Endodermal cell (in vitro differentiated cells): ENCODE data around the gene TOM1L1. TPM values are rescaled to one million over a fixed set of nuclear protein-coding genes. Genes with fewer than 3 reads are reported as not detected.

ENCODE experiments used
- DNase-seq: peaks from one replicate; pipeline ENCODE4 v3.0.0-alpha.2; 2017
- H3K27ac ChIP-seq: 2 replicates; pipeline ENCODE4 v1.5.1; 2013; ENCODE audit warnings: mild to moderate bottlenecking, low read depth, low read length, moderate library complexity
- H3K27me3 ChIP-seq: 2 replicates; pipeline ENCODE4 v1.6.1; 2013; ENCODE audit warnings: mild to moderate bottlenecking, low read length, moderate library complexity; ENCODE audit not compliant: insufficient read depth, control insufficient read depth, poor library complexity, severe bottlenecking
- H3K36me3 ChIP-seq: 2 replicates; pipeline ENCODE4 v1.7.0; 2013; ENCODE audit warnings: mild to moderate bottlenecking, low read length, moderate library complexity; ENCODE audit not compliant: control insufficient read depth, insufficient read depth
- H3K4me1 ChIP-seq: one replicate; pipeline ENCODE4 v1.7.0; 2013; ENCODE audit warnings: low read length; ENCODE audit not compliant: control insufficient read depth, insufficient read depth
- H3K4me3 ChIP-seq: 2 replicates; pipeline ENCODE4 v1.5.1; 2013; ENCODE audit warnings: mild to moderate bottlenecking, low read length, moderate library complexity
- H3K9ac ChIP-seq: 2 replicates; pipeline ENCODE4 v1.6.1; 2013; ENCODE audit warnings: mild to moderate bottlenecking, low read length, moderate library complexity; ENCODE audit not compliant: poor library complexity, severe bottlenecking; ENCODE audit errors: extremely low read depth
- H3K9me3 ChIP-seq: 2 replicates; pipeline ENCODE4 v1.6.1; 2013; ENCODE audit warnings: mild to moderate bottlenecking, low read length, moderate library complexity; ENCODE audit not compliant: control insufficient read depth
- H3K27ac Mint-ChIP-seq: 2 replicates; pipeline ENCODE4 v1.8.0; 2020; ENCODE audit warnings: mixed read lengths
- H3K27me3 Mint-ChIP-seq: 2 replicates; pipeline ENCODE4 v1.8.0; 2021; ENCODE audit warnings: mild to moderate bottlenecking, mixed read lengths; ENCODE audit not compliant: insufficient read depth
- H3K36me3 Mint-ChIP-seq: 2 replicates; pipeline ENCODE4 v1.8.0; 2020; ENCODE audit warnings: low read depth, mixed read lengths
- H3K4me1 Mint-ChIP-seq: 2 replicates; pipeline ENCODE4 v1.8.0; 2020; ENCODE audit warnings: mixed read lengths
- H3K4me3 Mint-ChIP-seq: 2 replicates; pipeline ENCODE4 v1.8.0; 2020; ENCODE audit warnings: mild to moderate bottlenecking, moderate library complexity, mixed read lengths
- H3K9me3 Mint-ChIP-seq: 2 replicates; pipeline ENCODE4 v1.8.0; 2020; ENCODE audit warnings: mild to moderate bottlenecking, mixed read lengths
- WGBS, 2 experiments: methylation state at CpG; one replicate each; pipeline versions ENCODE4 v1.1.5 to v1.1.7; 2013; ENCODE audit warnings: missing lambda C conversion rate in 2 of 2, mixed read lengths in 1 of 2; ENCODE audit not compliant: insufficient coverage in 1 of 2, insufficient read length in 1 of 2; 5-methylcytosine and 5-hydroxymethylcytosine counted together
- total RNA-seq, 2 donors: library from RNA; stranded (reverse); fragmentation: NEBNext Ultra II Directional in 1 of 2; extraction: Animal tissue kit (Norgen Biotek cat#: 25700) in 1 of 2; gene quantifications; 2 replicates in 1 of 2; 3 replicates in 1 of 2; pipeline ENCODE4 v1.2.1, GENCODE V29; 2021
- TF ChIP-seq, protein P1 (sequence below): fragments of 200-600 bp; sonication (generic); conservative IDR thresholded peaks from 2 replicates; pipeline ENCODE4 v1.5.0; 2021; ENCODE audit warnings: antibody characterized with exemption, mild to moderate bottlenecking

Gene TOM1L1
- total RNA-seq, 2 donors from 2014 or later = 54.9 to 55.6 TPM

DNA sequence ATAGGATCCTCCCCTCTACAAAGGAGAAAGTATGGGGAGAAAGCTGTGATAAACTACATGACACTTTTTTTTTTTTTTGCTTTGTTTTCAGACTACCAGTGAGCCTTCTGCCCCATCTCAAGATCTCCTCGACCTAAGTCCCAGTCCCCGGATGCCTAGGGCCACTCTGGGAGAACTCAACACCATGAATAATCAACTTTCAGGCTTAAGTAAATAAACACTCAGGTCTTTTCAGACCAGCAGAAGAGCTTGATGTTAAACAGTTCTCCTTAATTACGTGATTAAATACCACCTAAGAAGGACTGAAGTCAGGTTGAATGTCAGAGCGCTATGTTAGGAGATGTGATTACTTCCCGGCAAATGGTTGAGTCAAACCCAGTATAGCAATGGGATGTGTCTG, 36.4 kb downstream of the TOM1L1 start:
- no peak overlapping the region for H3K4me3 Mint-ChIP-seq
- H3K9me3 Mint-ChIP-seq = no peaks in the 10 kb centered on the region
- no peaks in the 10 kb centered on the region for H3K9me3 ChIP-seq
- no peak overlapping the region for H3K27ac ChIP-seq
- H3K27ac Mint-ChIP-seq = peak overlapping the region; percentile 29
- no peaks in the 10 kb centered on the region for H3K27me3 ChIP-seq
- H3K36me3 ChIP-seq = peaks cover 61% of the 10 kb centered on the region
- TF ChIP-seq, protein P1, sequence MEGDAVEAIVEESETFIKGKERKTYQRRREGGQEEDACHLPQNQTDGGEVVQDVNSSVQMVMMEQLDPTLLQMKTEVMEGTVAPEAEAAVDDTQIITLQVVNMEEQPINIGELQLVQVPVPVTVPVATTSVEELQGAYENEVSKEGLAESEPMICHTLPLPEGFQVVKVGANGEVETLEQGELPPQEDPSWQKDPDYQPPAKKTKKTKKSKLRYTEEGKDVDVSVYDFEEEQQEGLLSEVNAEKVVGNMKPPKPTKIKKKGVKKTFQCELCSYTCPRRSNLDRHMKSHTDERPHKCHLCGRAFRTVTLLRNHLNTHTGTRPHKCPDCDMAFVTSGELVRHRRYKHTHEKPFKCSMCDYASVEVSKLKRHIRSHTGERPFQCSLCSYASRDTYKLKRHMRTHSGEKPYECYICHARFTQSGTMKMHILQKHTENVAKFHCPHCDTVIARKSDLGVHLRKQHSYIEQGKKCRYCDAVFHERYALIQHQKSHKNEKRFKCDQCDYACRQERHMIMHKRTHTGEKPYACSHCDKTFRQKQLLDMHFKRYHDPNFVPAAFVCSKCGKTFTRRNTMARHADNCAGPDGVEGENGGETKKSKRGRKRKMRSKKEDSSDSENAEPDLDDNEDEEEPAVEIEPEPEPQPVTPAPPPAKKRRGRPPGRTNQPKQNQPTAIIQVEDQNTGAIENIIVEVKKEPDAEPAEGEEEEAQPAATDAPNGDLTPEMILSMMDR = no peak
- DNase-seq = no peak
- peaks cover 3% of the 10 kb centered on the region for H3K4me1 ChIP-seq
- H3K4me3 ChIP-seq = no peak overlapping the region
- peaks cover 36% of the 10 kb centered on the region for H3K4me1 Mint-ChIP-seq
- WGBS, 2 experiments = 92 to 100% methylated on average over 2 to 5 of the region's 5 CpGs
- no peak overlapping the region for H3K9ac ChIP-seq
- no peaks in the 10 kb centered on the region for H3K27me3 Mint-ChIP-seq
- H3K36me3 Mint-ChIP-seq = peaks cover 75% of the 10 kb centered on the region

- H3K4me3 Mint-ChIP-seq = no peak overlapping the region
- H3K4me1 ChIP-seq = peaks cover 3% of the 10 kb centered on the region
- no peaks in the 10 kb centered on the region for H3K27me3 Mint-ChIP-seq
- no peaks in the 10 kb centered on the region for H3K27me3 ChIP-seq
- DNase-seq = no peak
- peaks cover 74% of the 10 kb centered on the region for H3K36me3 Mint-ChIP-seq
- 91 to 100% methylated on average over 1 of the region's 1 CpG for WGBS, 2 experiments
- no peak overlapping the region for H3K27ac Mint-ChIP-seq
- no peak overlapping the region for H3K27ac ChIP-seq
- no peak overlapping the region for H3K4me3 ChIP-seq
- H3K9me3 Mint-ChIP-seq = no peaks in the 10 kb centered on the region
- no peaks in the 10 kb centered on the region for H3K9me3 ChIP-seq
- TF ChIP-seq, protein P1 = no peak
- H3K36me3 ChIP-seq = peaks cover 61% of the 10 kb centered on the region
- peaks cover 32% of the 10 kb centered on the region for H3K4me1 Mint-ChIP-seq
- no peak overlapping the region for H3K9ac ChIP-seq
Measured at GRCh38 chr17:54937426-54937825, 36.8 kb downstream of the TOM1L1 start.

- H3K9me3 Mint-ChIP-seq = no peaks in the 10 kb centered on the region
- no peak overlapping the region for H3K4me3 Mint-ChIP-seq
- no peak overlapping the region for H3K27ac ChIP-seq
- no peak for DNase-seq
- no peaks in the 10 kb centered on the region for H3K9me3 ChIP-seq
- TF ChIP-seq, protein P1 = no peak
- H3K27ac Mint-ChIP-seq = no peak overlapping the region
- H3K4me1 Mint-ChIP-seq = peaks cover 14% of the 10 kb centered on the region
- H3K4me1 ChIP-seq = no peaks in the 10 kb centered on the region
- WGBS, 2 experiments = 80% methylated on average over 1 of the region's 1 CpG; no CpG with 5 or more reads in 1 of the 2 experiments
- H3K36me3 ChIP-seq = peaks cover 58% of the 10 kb centered on the region
- H3K4me3 ChIP-seq = no peak overlapping the region
- H3K9ac ChIP-seq = no peak overlapping the region
- no peaks in the 10 kb centered on the region for H3K27me3 ChIP-seq
- no peaks in the 10 kb centered on the region for H3K27me3 Mint-ChIP-seq
- H3K36me3 Mint-ChIP-seq = peaks cover 49% of the 10 kb centered on the region
Measured at GRCh38 chr17:54941285-54941684, 40.6 kb downstream of the TOM1L1 start.
